GM12878 (cell line): ENCODE measurements around the gene HCRT.
"Not testable (repeated sequence)": the region's sequence is repeated elsewhere in the genome, so short reads cannot be mapped to it uniquely, and the experiment has no call there.

Experiments
- IKZF1 ChIP-seq: fragments of 450-650 bp; conservative IDR thresholded peaks from 2 replicates; pipeline ENCODE4 v1.6.1; 2017; ENCODE audit warnings: antibody characterized with exemption, mild to moderate bottlenecking
- POLR2A ChIP-seq: IDR thresholded peaks from 2 replicates; pipeline ENCODE4 v1.6.1; 2011; ENCODE audit warnings: low read depth, mild to moderate bottlenecking, low read length
- RB1 ChIP-seq: fragments of 450-650 bp; formaldehyde crosslinking; IDR thresholded peaks from 2 replicates; pipeline ENCODE4 v1.6.1; 2017; ENCODE audit warnings: mild to moderate bottlenecking, borderline replicate concordance
- YY1 ChIP-seq: IDR thresholded peaks from 2 replicates; pipeline ENCODE4 v1.6.1; 2011; ENCODE audit warnings: low read depth, mild to moderate bottlenecking, low read length
- TF ChIP-seq, protein P1 (sequence below), 3 experiments: IDR thresholded peaks in 2 of 3; conservative IDR thresholded peaks in 1 of 3; 2 replicates each; pipeline ENCODE4 v1.5.1; 2011; ENCODE audit warnings: low read depth in 3 of 3, low read length in 3 of 3, mild to moderate bottlenecking in 3 of 3, control low read depth in 2 of 3, moderate library complexity in 2 of 3, inconsistent platforms in 1 of 3, mixed read lengths in 1 of 3; ENCODE audit not compliant: control insufficient read depth in 2 of 3, insufficient read depth in 1 of 3; ENCODE audit errors: extremely low read depth in 1 of 3
- TF ChIP-seq, protein P2 (sequence below): IDR thresholded peaks from 2 replicates; pipeline ENCODE4 v1.6.1; 2012; ENCODE audit warnings: low read depth, low read length, improper control_type of control experiment
- TF ChIP-seq, protein P3 (sequence below): IDR thresholded peaks from 2 replicates; pipeline ENCODE4 v1.6.1; 2012; ENCODE audit warnings: low read length, inconsistent platforms

DNA sequence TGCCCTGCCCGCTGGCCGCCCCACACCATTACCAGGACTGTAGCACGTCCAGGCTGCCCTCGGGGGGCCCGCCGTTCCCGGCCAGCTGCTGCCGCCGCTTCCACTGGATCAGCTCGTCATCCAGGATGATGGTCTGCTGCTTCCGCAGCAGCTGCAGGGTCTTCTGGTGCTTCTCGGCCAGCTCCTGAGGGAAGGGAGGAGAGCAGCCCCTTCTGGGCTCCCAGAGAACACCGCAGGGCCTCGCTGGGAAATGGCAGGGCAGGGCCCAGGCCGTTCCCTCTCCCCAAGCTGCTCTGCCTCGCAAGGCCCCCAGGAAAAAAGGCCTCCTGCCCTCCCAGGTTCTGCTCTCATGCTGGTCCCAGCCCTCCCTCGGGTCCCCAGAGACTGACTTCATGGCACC is 34.0 kb upstream of the HCRT start:
- not testable (repeated sequence) for TF ChIP-seq POLR2A, RB1, IKZF1, YY1
- TF ChIP-seq, protein P1, sequence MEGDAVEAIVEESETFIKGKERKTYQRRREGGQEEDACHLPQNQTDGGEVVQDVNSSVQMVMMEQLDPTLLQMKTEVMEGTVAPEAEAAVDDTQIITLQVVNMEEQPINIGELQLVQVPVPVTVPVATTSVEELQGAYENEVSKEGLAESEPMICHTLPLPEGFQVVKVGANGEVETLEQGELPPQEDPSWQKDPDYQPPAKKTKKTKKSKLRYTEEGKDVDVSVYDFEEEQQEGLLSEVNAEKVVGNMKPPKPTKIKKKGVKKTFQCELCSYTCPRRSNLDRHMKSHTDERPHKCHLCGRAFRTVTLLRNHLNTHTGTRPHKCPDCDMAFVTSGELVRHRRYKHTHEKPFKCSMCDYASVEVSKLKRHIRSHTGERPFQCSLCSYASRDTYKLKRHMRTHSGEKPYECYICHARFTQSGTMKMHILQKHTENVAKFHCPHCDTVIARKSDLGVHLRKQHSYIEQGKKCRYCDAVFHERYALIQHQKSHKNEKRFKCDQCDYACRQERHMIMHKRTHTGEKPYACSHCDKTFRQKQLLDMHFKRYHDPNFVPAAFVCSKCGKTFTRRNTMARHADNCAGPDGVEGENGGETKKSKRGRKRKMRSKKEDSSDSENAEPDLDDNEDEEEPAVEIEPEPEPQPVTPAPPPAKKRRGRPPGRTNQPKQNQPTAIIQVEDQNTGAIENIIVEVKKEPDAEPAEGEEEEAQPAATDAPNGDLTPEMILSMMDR (IDR thresholded peaks at IDR 0.05 in 2 of 3, conservative IDR thresholded peaks at IDR 0.05 in 1 of 3; ENCODE audit: control insufficient read depth in 2 of 3, extremely low read depth in 1 of 3, insufficient read depth in 1 of 3, low read depth in 3 of 3, low read length in 3 of 3): not testable (repeated sequence)
- TF ChIP-seq, protein P2, sequence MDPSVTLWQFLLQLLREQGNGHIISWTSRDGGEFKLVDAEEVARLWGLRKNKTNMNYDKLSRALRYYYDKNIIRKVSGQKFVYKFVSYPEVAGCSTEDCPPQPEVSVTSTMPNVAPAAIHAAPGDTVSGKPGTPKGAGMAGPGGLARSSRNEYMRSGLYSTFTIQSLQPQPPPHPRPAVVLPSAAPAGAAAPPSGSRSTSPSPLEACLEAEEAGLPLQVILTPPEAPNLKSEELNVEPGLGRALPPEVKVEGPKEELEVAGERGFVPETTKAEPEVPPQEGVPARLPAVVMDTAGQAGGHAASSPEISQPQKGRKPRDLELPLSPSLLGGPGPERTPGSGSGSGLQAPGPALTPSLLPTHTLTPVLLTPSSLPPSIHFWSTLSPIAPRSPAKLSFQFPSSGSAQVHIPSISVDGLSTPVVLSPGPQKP: not testable (repeated sequence)
- TF ChIP-seq, protein P3, sequence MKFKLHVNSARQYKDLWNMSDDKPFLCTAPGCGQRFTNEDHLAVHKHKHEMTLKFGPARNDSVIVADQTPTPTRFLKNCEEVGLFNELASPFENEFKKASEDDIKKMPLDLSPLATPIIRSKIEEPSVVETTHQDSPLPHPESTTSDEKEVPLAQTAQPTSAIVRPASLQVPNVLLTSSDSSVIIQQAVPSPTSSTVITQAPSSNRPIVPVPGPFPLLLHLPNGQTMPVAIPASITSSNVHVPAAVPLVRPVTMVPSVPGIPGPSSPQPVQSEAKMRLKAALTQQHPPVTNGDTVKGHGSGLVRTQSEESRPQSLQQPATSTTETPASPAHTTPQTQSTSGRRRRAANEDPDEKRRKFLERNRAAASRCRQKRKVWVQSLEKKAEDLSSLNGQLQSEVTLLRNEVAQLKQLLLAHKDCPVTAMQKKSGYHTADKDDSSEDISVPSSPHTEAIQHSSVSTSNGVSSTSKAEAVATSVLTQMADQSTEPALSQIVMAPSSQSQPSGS: not testable (repeated sequence)
